ENCODE measurements around the gene UNC13D. TPM values are rescaled to one million over a fixed set of nuclear protein-coding genes. Genes with fewer than 3 reads are reported as not detected.

The UNC13D gene
- total and polyA plus RNA-seq, 9 of the 15 experiments (the other 6 are each of a cell fraction or from before 2014, with no cell fraction given) = 0.86 to 244 (median 69.2) TPM

DNA sequence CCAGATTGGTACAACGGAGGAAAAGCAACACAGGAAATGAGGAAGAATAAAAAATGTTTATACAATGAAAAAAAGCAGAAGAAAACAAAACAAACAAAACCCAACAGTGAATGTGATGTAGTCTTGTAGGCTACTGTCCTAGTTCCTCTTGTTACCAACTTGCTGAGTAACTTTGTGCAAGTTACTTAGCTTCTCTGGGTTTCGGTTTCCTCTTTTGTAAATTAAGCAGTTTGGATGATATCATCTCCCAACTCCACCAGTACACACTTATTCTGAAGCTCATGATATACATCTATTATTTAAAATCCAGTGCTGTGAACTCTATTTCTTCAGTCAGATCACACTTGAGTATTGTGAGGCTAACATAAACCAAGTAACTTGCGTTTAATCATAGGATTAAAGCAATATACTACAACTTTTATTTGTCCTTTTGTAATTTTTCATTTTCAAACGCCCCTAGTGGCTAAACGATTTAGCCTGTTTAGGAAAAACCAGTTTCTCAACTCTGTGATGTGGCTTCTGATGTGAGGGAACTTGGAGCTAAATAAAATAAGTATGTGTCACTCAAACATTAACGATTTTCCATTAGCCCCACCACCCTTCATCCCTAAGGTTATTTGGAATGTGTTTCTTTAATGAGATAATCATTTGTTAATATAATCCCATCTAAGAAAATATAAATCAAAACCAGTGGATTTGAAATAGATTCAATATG is 61.0 kb downstream of the UNC13D start (continued):
- TF ChIP-seq CHD7 (IDR thresholded peaks at IDR 0.05; ENCODE audit: low read depth, low read length) (no peak), MTA2 (IDR thresholded peaks at IDR 0.05; ENCODE audit: low read depth) (no peak), CBX2 (IDR thresholded peaks at IDR 0.05; ENCODE audit: insufficient read depth, low read length, poor library complexity, severe bottlenecking) (no peak), ELF1 (tag; IDR thresholded peaks at IDR 0.05) (no peak), ZNF311 (CRISPR knock-in tag; IDR thresholded peaks at IDR 0.05) (no peak), TEAD1 (CRISPR knock-in tag; IDR thresholded peaks at IDR 0.05) (peak in 1 of 2 experiments; percentile 25; a peak in 1 of 4 replicates), MCM5 (IDR thresholded peaks at IDR 0.05; ENCODE audit: low read depth) (no peak), TRIM28 (IDR thresholded peaks at IDR 0.05) (no peak), EP300 (IDR thresholded peaks at IDR 0.05; ENCODE audit: low read length) (0 out of 2 replicates have a peak, but pooled peaks have one; percentile 23), EGR1 (conservative IDR thresholded peaks at IDR 0.05) (no peak), NCOA6 (IDR thresholded peaks at IDR 0.05) (no peak), ZBTB43 (CRISPR knock-in tag; IDR thresholded peaks at IDR 0.05) (no peak), ZNF212 (CRISPR knock-in tag; IDR thresholded peaks at IDR 0.05) (no peak), MAZ (CRISPR knock-in tag; conservative IDR thresholded peaks at IDR 0.05 in 1 of 2, IDR thresholded peaks at IDR 0.05 in 1 of 2) (0 out of 4 replicates have a peak, but pooled peaks of 1 of the 2 experiments have one; percentile 16), SMAD1 (IDR thresholded peaks at IDR 0.05; ENCODE audit: low read depth, low read length, partially characterized antibody) (no peak), FOXJ2 (tag; IDR thresholded peaks at IDR 0.05) (no peak), NFATC3 (IDR thresholded peaks at IDR 0.05) (peak; percentile 40; the same call in 1 of the 2 replicates)
